ENCODE results near the gene LIMCH1.
"Not testable (repeated sequence)": the region's sequence is repeated elsewhere in the genome, so short reads cannot be mapped to it uniquely, and the experiment has no call there.

LIMCH1 gene

DNA sequence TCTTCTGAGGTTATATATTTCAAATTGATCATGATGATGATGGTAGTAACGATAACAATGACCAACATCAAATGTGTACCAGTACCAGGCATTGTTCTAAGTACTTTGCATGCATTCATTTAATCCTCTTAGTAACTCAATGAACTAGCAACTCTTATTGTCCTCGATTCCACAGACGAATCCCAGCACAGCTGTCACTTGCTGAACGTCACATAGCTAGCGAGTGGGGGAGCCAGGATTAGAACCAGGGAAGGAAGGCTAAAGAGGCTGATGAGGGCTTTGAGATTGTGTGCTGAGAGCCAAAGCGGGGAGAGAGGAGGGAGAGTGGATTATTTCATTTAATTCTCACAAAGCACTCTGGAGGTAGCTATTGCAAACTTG, 106.9 kb downstream of the LIMCH1 start:
- no peak overlapping the region for H3K4me2 ChIP-seq

DNA sequence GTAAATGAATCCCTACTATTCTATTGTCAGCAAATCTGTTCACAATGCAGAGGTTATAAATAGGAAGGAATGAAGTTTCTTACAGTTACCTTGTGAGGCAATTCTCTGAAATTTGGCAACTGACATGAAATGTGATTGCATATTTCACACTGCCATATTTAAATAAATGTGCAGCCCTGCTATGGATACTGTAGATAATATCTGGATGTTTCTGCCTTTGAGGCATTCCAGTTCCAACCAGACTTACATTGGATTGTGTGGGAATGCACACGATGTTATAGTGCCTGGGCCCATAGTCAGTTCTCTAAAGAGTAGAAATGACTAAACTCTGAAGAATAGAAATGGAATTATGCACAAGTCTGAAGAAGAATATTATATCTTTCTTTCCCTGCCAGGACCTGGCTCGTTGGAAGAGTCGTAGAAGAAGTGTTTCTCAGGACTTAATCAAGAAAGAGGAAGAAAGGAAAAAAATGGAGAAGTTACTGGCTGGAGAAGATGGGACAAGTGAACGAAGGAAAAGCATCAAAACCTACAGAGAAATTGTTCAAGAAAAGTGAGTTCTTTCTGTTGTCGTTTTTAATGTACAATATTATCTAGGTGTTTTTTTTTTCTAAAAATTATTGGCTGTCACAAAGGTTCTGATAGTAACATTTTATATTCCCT, 107.9 kb downstream of the LIMCH1 start:
- no peak overlapping the region for H3K27ac ChIP-seq
- no peaks in the 10 kb centered on the region for H3K4me1 ChIP-seq (ENCODE audit: low read depth, poor library complexity, severe bottlenecking)
- no peaks in the 10 kb centered on the region for H3K79me2 ChIP-seq (ENCODE audit: insufficient read depth, low read depth)
- H3K9ac ChIP-seq: no peak overlapping the region
- H3K4me2 ChIP-seq: no peak overlapping the region
- TF ChIP-seq, protein P1, sequence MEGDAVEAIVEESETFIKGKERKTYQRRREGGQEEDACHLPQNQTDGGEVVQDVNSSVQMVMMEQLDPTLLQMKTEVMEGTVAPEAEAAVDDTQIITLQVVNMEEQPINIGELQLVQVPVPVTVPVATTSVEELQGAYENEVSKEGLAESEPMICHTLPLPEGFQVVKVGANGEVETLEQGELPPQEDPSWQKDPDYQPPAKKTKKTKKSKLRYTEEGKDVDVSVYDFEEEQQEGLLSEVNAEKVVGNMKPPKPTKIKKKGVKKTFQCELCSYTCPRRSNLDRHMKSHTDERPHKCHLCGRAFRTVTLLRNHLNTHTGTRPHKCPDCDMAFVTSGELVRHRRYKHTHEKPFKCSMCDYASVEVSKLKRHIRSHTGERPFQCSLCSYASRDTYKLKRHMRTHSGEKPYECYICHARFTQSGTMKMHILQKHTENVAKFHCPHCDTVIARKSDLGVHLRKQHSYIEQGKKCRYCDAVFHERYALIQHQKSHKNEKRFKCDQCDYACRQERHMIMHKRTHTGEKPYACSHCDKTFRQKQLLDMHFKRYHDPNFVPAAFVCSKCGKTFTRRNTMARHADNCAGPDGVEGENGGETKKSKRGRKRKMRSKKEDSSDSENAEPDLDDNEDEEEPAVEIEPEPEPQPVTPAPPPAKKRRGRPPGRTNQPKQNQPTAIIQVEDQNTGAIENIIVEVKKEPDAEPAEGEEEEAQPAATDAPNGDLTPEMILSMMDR (conservative IDR thresholded peaks at IDR 0.05; ENCODE audit: low read depth, low read length): no peak
- no peaks in the 10 kb centered on the region for H3K36me3 ChIP-seq (ENCODE audit: insufficient read depth)
- no peaks in the 10 kb centered on the region for H4K20me1 ChIP-seq (ENCODE audit: insufficient read depth)
- H3K27me3 ChIP-seq (ENCODE audit: insufficient read depth, low read depth): no peaks in the 10 kb centered on the region
- H3K4me3 ChIP-seq (IDR thresholded peaks at IDR 0.05; ENCODE audit: insufficient read depth, low read depth, low read length): no peak overlapping the region
- H2AFZ ChIP-seq (ENCODE audit: low read depth): no peak overlapping the region

More for the DNA sequence above, 106.9 kb downstream of the LIMCH1 start:
- Histone ChIP-seq H3K9ac (no peak overlapping the region), H3K36me3 (ENCODE audit: insufficient read depth) (no peaks in the 10 kb centered on the region), H4K20me1 (ENCODE audit: insufficient read depth) (no peaks in the 10 kb centered on the region), H3K27me3 (ENCODE audit: insufficient read depth, low read depth) (no peaks in the 10 kb centered on the region), H3K4me1 (ENCODE audit: low read depth, poor library complexity, severe bottlenecking) (no peaks in the 10 kb centered on the region), H3K27ac (no peak overlapping the region), H3K79me2 (ENCODE audit: insufficient read depth, low read depth) (no peaks in the 10 kb centered on the region), H3K4me3 (IDR thresholded peaks at IDR 0.05; ENCODE audit: insufficient read depth, low read depth, low read length) (no peak overlapping the region), H2AFZ (ENCODE audit: low read depth) (no peak overlapping the region)
- TF ChIP-seq, protein P1 (conservative IDR thresholded peaks at IDR 0.05; ENCODE audit: low read depth, low read length): no peak

DNA sequence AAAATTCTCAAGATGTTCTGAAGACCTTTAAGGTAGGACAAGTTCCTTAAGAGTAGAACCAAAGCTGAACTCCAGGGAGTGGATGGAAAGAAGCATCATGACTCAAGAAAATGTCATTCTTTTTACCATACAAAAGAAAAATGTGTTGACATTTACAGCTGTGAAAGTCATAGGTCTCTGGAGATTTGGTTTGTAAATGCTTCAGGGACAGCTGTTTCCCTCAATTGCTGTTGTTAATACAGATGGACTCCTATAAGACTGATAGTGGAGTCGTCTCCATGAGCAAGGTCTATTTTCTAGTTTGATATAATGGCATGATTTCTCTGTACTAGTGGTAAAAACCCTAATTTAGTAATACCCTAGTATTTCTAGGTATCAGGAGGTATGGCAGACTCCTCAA, 108.9 kb downstream of the LIMCH1 start:
- Histone ChIP-seq H4K20me1 (ENCODE audit: insufficient read depth) (no peaks in the 10 kb centered on the region), H2AFZ (ENCODE audit: low read depth) (no peak overlapping the region), H3K36me3 (ENCODE audit: insufficient read depth) (no peaks in the 10 kb centered on the region), H3K4me2 (no peak overlapping the region), H3K79me2 (ENCODE audit: insufficient read depth, low read depth) (no peaks in the 10 kb centered on the region), H3K9ac (no peak overlapping the region), H3K27me3 (ENCODE audit: insufficient read depth, low read depth) (no peaks in the 10 kb centered on the region), H3K4me3 (IDR thresholded peaks at IDR 0.05; ENCODE audit: insufficient read depth, low read depth, low read length) (no peak overlapping the region), H3K4me1 (ENCODE audit: low read depth, poor library complexity, severe bottlenecking) (no peaks in the 10 kb centered on the region), H3K27ac (no peak overlapping the region)
- TF ChIP-seq, protein P1 (conservative IDR thresholded peaks at IDR 0.05; ENCODE audit: low read depth, low read length): no peak

DNA sequence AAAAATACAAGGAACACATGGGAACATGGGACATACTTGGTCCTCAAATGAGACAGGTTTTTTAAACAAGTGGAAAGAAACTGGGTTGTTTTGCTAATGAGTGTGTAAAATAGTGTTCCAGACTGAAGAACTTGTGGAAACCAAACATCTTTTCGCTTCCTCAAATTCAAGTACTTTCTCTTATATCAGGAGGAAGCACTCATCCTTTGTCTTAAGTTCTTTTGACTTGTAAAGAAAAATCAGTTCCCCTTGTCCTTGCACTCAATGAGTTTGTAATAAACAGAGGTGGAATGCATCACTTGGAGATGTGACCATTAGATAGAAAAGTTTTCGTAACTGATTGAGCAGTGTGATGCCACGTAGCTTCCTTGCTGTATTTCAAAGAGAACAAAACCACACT, 109.4 kb downstream of the LIMCH1 start:
- TF ChIP-seq, protein P1 (conservative IDR thresholded peaks at IDR 0.05; ENCODE audit: low read depth, low read length): no peak

DNA sequence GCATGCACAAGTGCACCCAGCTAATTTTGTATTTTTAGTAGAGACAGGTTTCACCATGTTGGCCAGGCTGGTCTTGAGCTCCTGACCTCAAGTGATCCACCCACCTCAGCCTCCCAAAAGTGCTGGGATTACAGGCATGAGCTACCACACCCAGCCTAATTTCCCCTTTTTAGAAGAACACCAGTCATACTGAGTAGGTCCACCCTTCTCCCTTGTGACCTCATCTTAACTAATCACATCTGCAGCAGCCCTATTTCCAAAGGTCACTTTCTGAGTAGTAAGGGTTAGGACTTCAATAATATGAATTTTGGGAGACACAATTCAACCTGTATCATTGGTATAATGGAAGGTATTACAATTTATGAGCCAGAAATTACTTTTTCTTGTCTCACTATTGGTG, 113.2 kb downstream of the LIMCH1 start:
- H2AFZ ChIP-seq (ENCODE audit: low read depth); H3K4me1 ChIP-seq (ENCODE audit: low read depth, poor library complexity, severe bottlenecking); H3K79me2 ChIP-seq (ENCODE audit: insufficient read depth, low read depth); H3K27ac ChIP-seq; H3K27me3 ChIP-seq (ENCODE audit: insufficient read depth, low read depth); H4K20me1 ChIP-seq (ENCODE audit: insufficient read depth); H3K9ac ChIP-seq; H3K4me3 ChIP-seq (IDR thresholded peaks at IDR 0.05; ENCODE audit: insufficient read depth, low read depth, low read length); H3K36me3 ChIP-seq (ENCODE audit: insufficient read depth); H3K4me2 ChIP-seq: not testable (repeated sequence)

More for the DNA sequence above, 109.4 kb downstream of the LIMCH1 start:
- Histone ChIP-seq H3K36me3 (ENCODE audit: insufficient read depth) (no peaks in the 10 kb centered on the region), H3K27ac (no peak overlapping the region), H3K4me3 (IDR thresholded peaks at IDR 0.05; ENCODE audit: insufficient read depth, low read depth, low read length) (no peak overlapping the region), H2AFZ (ENCODE audit: low read depth) (no peak overlapping the region), H3K9ac (no peak overlapping the region), H4K20me1 (ENCODE audit: insufficient read depth) (no peaks in the 10 kb centered on the region), H3K79me2 (ENCODE audit: insufficient read depth, low read depth) (no peaks in the 10 kb centered on the region), H3K27me3 (ENCODE audit: insufficient read depth, low read depth) (no peaks in the 10 kb centered on the region), H3K4me1 (ENCODE audit: low read depth, poor library complexity, severe bottlenecking) (no peaks in the 10 kb centered on the region), H3K4me2 (no peak overlapping the region)
